Transverse colon (tissue), 4 donors: ENCODE data around the gene MRAS.

Source experiments
- EP300 ChIP-seq: sonication (generic); formaldehyde crosslinking; IDR thresholded peaks from one replicate; pipeline ENCODE4 v1.6.1; 2017; ENCODE audit warnings: antibody characterized with exemption, low read depth
- POLR2A ChIP-seq: fragments of 450-650 bp; IDR thresholded peaks from one replicate; pipeline ENCODE4 v1.6.1; 2016; ENCODE audit warnings: antibody characterized with exemption, mild to moderate bottlenecking, moderate library complexity
- POLR2AphosphoS5 ChIP-seq, 3 donors: sonication (generic); formaldehyde crosslinking; IDR thresholded peaks; one replicate each; pipeline ENCODE4 v1.6.1; 2016; ENCODE audit warnings: antibody characterized with exemption in 3 of 3
- TF ChIP-seq, protein P1 (sequence below), 5 experiments: fragments of 200-600 bp in 3 of 5; fragments of 450-650 bp in 2 of 5; sonication (generic) in 3 of 5; IDR thresholded peaks; 1 replicate in 2 of 5; 2 replicates in 3 of 5; pipeline ENCODE4 v1.5.1; 2016 to 2017; ENCODE audit warnings: antibody characterized with exemption in 5 of 5, inconsistent platforms in 3 of 5, mild to moderate bottlenecking in 2 of 5, moderate library complexity in 1 of 5

DNA sequence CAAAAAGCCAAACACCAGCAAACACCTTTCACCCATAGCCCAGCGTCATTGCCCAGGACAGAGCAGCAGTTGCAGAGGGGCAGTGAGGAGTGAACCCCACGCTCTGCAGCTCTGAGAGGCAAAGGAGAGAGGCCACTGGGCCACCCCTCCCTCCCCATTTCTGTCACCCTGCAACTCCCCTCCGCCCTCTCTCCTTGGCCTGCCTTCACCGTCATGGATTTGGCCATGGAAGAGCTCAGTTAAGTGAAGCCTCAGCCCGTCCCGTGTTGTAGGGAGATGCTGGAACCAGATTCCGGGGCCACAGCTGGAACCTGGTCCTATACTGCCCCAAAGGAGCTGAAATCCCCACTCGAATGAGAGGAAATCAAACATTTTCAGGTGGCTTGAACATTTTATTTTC, 21.9 kb downstream of the MRAS start:
- TF ChIP-seq POLR2A, result no peak
- TF ChIP-seq, protein P1, sequence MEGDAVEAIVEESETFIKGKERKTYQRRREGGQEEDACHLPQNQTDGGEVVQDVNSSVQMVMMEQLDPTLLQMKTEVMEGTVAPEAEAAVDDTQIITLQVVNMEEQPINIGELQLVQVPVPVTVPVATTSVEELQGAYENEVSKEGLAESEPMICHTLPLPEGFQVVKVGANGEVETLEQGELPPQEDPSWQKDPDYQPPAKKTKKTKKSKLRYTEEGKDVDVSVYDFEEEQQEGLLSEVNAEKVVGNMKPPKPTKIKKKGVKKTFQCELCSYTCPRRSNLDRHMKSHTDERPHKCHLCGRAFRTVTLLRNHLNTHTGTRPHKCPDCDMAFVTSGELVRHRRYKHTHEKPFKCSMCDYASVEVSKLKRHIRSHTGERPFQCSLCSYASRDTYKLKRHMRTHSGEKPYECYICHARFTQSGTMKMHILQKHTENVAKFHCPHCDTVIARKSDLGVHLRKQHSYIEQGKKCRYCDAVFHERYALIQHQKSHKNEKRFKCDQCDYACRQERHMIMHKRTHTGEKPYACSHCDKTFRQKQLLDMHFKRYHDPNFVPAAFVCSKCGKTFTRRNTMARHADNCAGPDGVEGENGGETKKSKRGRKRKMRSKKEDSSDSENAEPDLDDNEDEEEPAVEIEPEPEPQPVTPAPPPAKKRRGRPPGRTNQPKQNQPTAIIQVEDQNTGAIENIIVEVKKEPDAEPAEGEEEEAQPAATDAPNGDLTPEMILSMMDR (IDR thresholded peaks at IDR 0.05), result no peak
- no peak for TF ChIP-seq EP300
- no peak for TF ChIP-seq POLR2AphosphoS5 (IDR thresholded peaks at IDR 0.05)
